ENCODE results near the gene SGIP1. TPM values are rescaled to one million over a fixed set of nuclear protein-coding genes. Genes with fewer than 3 reads are reported as not detected.

SGIP1 gene
- total and polyA plus RNA-seq, 2 of the 8 experiments (the other 6 are each of a cell fraction or from before 2014, with no cell fraction given): 1.4 to 2.1 TPM

GRCh38 chr1:66583021-66583420, 49.1 kb downstream of the SGIP1 start:
- CTCF ChIA-PET (ENCODE audit: partially characterized antibody): interaction anchor here (1.0 to 1.9 kb wide), 2 partner anchors 23 to 34 kb away, joined by 3 to 5 read pairs; no protein-coding TSS in a partner anchor
- Histone ChIP-seq H3K9ac (replicated peaks in 1 of 4; ENCODE audit: extremely low read depth in 1 of 4, low read depth in 3 of 4, low read length in 3 of 4) (no peak overlapping the region), H2AFZ (ENCODE audit: low read length) (no peak overlapping the region), H3K23me2 (ENCODE audit: low read depth, low read length) (no peaks in the 10 kb centered on the region), H3K4me2 (ENCODE audit: insufficient read depth in 1 of 2, low read depth in 2 of 2, low read length in 2 of 2) (no peak overlapping the region), H3K56ac (replicated peaks; ENCODE audit: insufficient read length, low read depth, low read length) (no peak overlapping the region), H2BK12ac (ENCODE audit: low read depth, low read length) (no peak overlapping the region), H3K27ac (ENCODE audit: low read depth, low read length) (no peak overlapping the region), H2BK20ac (ENCODE audit: low read length) (no peak overlapping the region), H3K79me2 (ENCODE audit: control insufficient read depth in 1 of 2, insufficient read depth in 2 of 2, low read length in 2 of 2) (no peaks in the 10 kb centered on the region), H3K36me3 (ENCODE audit: control insufficient read depth in 2 of 4, insufficient read depth in 4 of 4, low read length in 3 of 4) (no peaks in the 10 kb centered on the region), H2BK15ac (ENCODE audit: low read length) (no peak overlapping the region), H4K5ac (ENCODE audit: insufficient read length, low read depth, low read length) (no peak overlapping the region), H2BK120ac (replicated peaks; ENCODE audit: low read depth, low read length) (no peak overlapping the region), H2BK5ac (ENCODE audit: low read depth, low read length) (no peak overlapping the region), H4K8ac (ENCODE audit: extremely low read depth, insufficient read depth, low read length) (no peak overlapping the region), H3K4me3 (ENCODE audit: extremely low read depth in 1 of 4, insufficient read depth in 2 of 4, low read depth in 3 of 4, low read length in 4 of 4) (no peak overlapping the region), H3K9me3 (ENCODE audit: insufficient read depth in 2 of 2, low read depth in 1 of 2, low read length in 1 of 2) (no peaks in the 10 kb centered on the region), H4K91ac (replicated peaks; ENCODE audit: insufficient read length, low read length) (no peak overlapping the region), H3K23ac (ENCODE audit: insufficient read length) (no peak overlapping the region), H3K4me1 (replicated peaks in 1 of 4; ENCODE audit: control insufficient read depth in 3 of 4, insufficient read depth in 4 of 4, low read length in 3 of 4) (no peaks in the 10 kb centered on the region), H4K20me1 (replicated peaks in 1 of 2; ENCODE audit: control insufficient read depth in 1 of 2, insufficient read depth in 2 of 2, low read length in 2 of 2) (no peaks in the 10 kb centered on the region), H3K14ac (ENCODE audit: insufficient read length) (no peak overlapping the region), H3K79me1 (ENCODE audit: low read depth, low read length) (no peaks in the 10 kb centered on the region), H3K27me3 (replicated peaks in 1 of 4; ENCODE audit: control insufficient read depth in 3 of 4, extremely low read depth in 1 of 4, insufficient read depth in 3 of 4, low read length in 3 of 4) (no peaks in the 10 kb centered on the region), H3K4ac (replicated peaks; ENCODE audit: insufficient read length, low read depth, low read length) (no peak overlapping the region), H2AK5ac (ENCODE audit: low read depth, low read length) (no peak overlapping the region), H3K18ac (ENCODE audit: extremely low read depth, low read length) (no peak overlapping the region)
- DNase-seq (ENCODE audit: low read depth in 1 of 2, low spot score in 2 of 2): no peak
- WGBS, 2 experiments (ENCODE audit: extremely low coverage in 1 of 2, insufficient coverage in 1 of 2, insufficient read length in 1 of 2, insufficient replicate concordance in 2 of 2, low coverage in 1 of 2, low lambda C conversion rate in 2 of 2, missing lambda C conversion rate in 1 of 2): 96% methylated on average over 2 of the region's 2 CpGs; no CpG with 5 or more reads in 1 of the 2 experiments
- POLR2A ChIA-PET (ENCODE audit: partially characterized antibody): no interaction called here
- no peak for FAIRE-seq
- TF ChIP-seq SRF (IDR thresholded peaks at IDR 0.05; ENCODE audit: low read depth, low read length): no peak
